IPS DF 4.7 (cell line): ENCODE measurements around the gene SH2D2A.

Experiments
- DNase-seq: peaks from one replicate; pipeline ENCODE4 v3.0.0-alpha.2; 2013; ENCODE audit warnings: low spot score; ENCODE audit errors: extremely low read depth

Gene SH2D2A

GRCh38 chr1:156823210-156823790 is 6.7 kb upstream of the SH2D2A start:
- DNase-seq, result no peak

GRCh38 chr1:156822680-156823079 is 6.0 kb upstream of the SH2D2A start:
- DNase-seq, result no peak

- no peak for DNase-seq
Measured at GRCh38 chr1:156821801-156822200, 5.2 kb upstream of the SH2D2A start.

GRCh38 chr1:156815961-156816422 is 656 bp downstream of the SH2D2A start:
- no peak for DNase-seq

- no peak for DNase-seq
Measured at GRCh38 chr1:156815307-156815826, 1.3 kb downstream of the SH2D2A start.

- DNase-seq, result no peak
Measured at GRCh38 chr1:156814571-156815260, 1.9 kb downstream of the SH2D2A start.

- DNase-seq, result no peak
Measured at GRCh38 chr1:156813750-156814570, 2.7 kb downstream of the SH2D2A start.

GRCh38 chr1:156813298-156813697 is 3.4 kb downstream of the SH2D2A start:
- no peak for DNase-seq

GRCh38 chr1:156812293-156812990 is 4.2 kb downstream of the SH2D2A start:
- DNase-seq, result no peak

GRCh38 chr1:156811168-156811567 is 5.5 kb downstream of the SH2D2A start:
- DNase-seq, result no peak

GRCh38 chr1:156809711-156810366 is 6.8 kb downstream of the SH2D2A start:
- no peak for DNase-seq

- DNase-seq, result no peak
Measured at GRCh38 chr1:156809281-156809680, 7.4 kb downstream of the SH2D2A start.

- DNase-seq, result no peak
Measured at GRCh38 chr1:156808186-156809030, 8.2 kb downstream of the SH2D2A start.

- no peak for DNase-seq
Measured at GRCh38 chr1:156807627-156808026, 9.0 kb downstream of the SH2D2A start.

GRCh38 chr1:156806512-156807440 is 9.9 kb downstream of the SH2D2A start:
- DNase-seq, result no peak

- no peak for DNase-seq
Measured at GRCh38 chr1:156805766-156806511, 10.7 kb downstream of the SH2D2A start.

GRCh38 chr1:156804572-156805243 is 11.9 kb downstream of the SH2D2A start:
- DNase-seq, result no peak

GRCh38 chr1:156804026-156804425 is 12.6 kb downstream of the SH2D2A start:
- DNase-seq, result no peak
